HUES6 (cell line): ENCODE results near the gene ZNF544.

Source experiments
- H3K27ac ChIP-seq: 2 replicates; pipeline ENCODE4 v1.7.0; 2013; ENCODE audit warnings: low read depth, mild to moderate bottlenecking, low read length, inconsistent platforms
- H3K27me3 ChIP-seq: 2 replicates; pipeline ENCODE4 v1.6.1; 2013; ENCODE audit warnings: low read length; ENCODE audit not compliant: control insufficient read depth, insufficient read depth
- H3K36me3 ChIP-seq: 2 replicates; pipeline ENCODE4 v1.6.1; 2013; ENCODE audit warnings: low read length; ENCODE audit not compliant: control insufficient read depth, insufficient read depth
- H3K4me1 ChIP-seq: 2 replicates; pipeline ENCODE4 v1.6.1; 2013; ENCODE audit warnings: low read length; ENCODE audit not compliant: control insufficient read depth, insufficient read depth
- H3K4me3 ChIP-seq: 2 replicates; pipeline ENCODE4 v1.5.1; 2013; ENCODE audit warnings: low read depth, low read length
- H3K9ac ChIP-seq: one replicate; pipeline ENCODE4 v1.6.1; 2013; ENCODE audit warnings: mild to moderate bottlenecking, low read length
- H3K9me3 ChIP-seq: 2 replicates; pipeline ENCODE4 v1.6.1; 2013; ENCODE audit warnings: low read depth, low read length; ENCODE audit not compliant: control insufficient read depth, insufficient read depth

ZNF544 gene

GRCh38 chr19:58212336-58213074 is 16.2 kb upstream of the ZNF544 start:
- Histone ChIP-seq H3K36me3 (peaks cover 67% of the 10 kb centered on the region), H3K9ac (no peak overlapping the region), H3K9me3 (peaks cover 82% of the 10 kb centered on the region), H3K27me3 (no peaks in the 10 kb centered on the region), H3K4me3 (no peak overlapping the region), H3K4me1 (no peaks in the 10 kb centered on the region), H3K27ac (no peak overlapping the region)

- H3K27ac ChIP-seq, result no peak overlapping the region
- peaks cover 78% of the 10 kb centered on the region for H3K9me3 ChIP-seq
- no peak overlapping the region for H3K9ac ChIP-seq
- no peaks in the 10 kb centered on the region for H3K27me3 ChIP-seq
- H3K4me1 ChIP-seq, result no peaks in the 10 kb centered on the region
- H3K4me3 ChIP-seq, result no peak overlapping the region
- H3K36me3 ChIP-seq, result peaks cover 62% of the 10 kb centered on the region
Observed at GRCh38 chr19:58213075-58213369, 15.7 kb upstream of the ZNF544 start.

GRCh38 chr19:58217069-58217481 is 11.6 kb upstream of the ZNF544 start:
- H3K9ac ChIP-seq, result no peak overlapping the region
- H3K36me3 ChIP-seq, result peaks cover 23% of the 10 kb centered on the region
- no peak overlapping the region for H3K4me3 ChIP-seq
- peaks cover 50% of the 10 kb centered on the region for H3K9me3 ChIP-seq
- H3K4me1 ChIP-seq, result no peaks in the 10 kb centered on the region
- H3K27me3 ChIP-seq, result no peaks in the 10 kb centered on the region
- H3K27ac ChIP-seq, result no peak overlapping the region

GRCh38 chr19:58217607-58218391 is 10.9 kb upstream of the ZNF544 start:
- no peaks in the 10 kb centered on the region for H3K4me1 ChIP-seq
- no peaks in the 10 kb centered on the region for H3K27me3 ChIP-seq
- H3K27ac ChIP-seq, result no peak overlapping the region
- peaks cover 15% of the 10 kb centered on the region for H3K36me3 ChIP-seq
- H3K4me3 ChIP-seq, result no peak overlapping the region
- no peak overlapping the region for H3K9ac ChIP-seq
- H3K9me3 ChIP-seq, result peaks cover 43% of the 10 kb centered on the region

- Histone ChIP-seq H3K36me3 (peaks cover 4% of the 10 kb centered on the region), H3K27me3 (no peaks in the 10 kb centered on the region), H3K4me1 (no peaks in the 10 kb centered on the region), H3K9ac (no peak overlapping the region), H3K27ac (no peak overlapping the region), H3K9me3 (peaks cover 35% of the 10 kb centered on the region; the same call in 1 of the 2 replicates), H3K4me3 (no peak overlapping the region)
Observed at GRCh38 chr19:58218899-58219298, 9.8 kb upstream of the ZNF544 start.

GRCh38 chr19:58227964-58228584 is 640 bp upstream of the ZNF544 start:
- peak overlapping the region; percentile 95 for H3K27ac ChIP-seq
- H3K36me3 ChIP-seq, result peaks cover 36% of the 10 kb centered on the region

GRCh38 chr19:58229255-58229639 is 533 bp downstream of the ZNF544 start:
- peak overlapping the region; percentile 95 for H3K27ac ChIP-seq
- H3K36me3 ChIP-seq, result peaks cover 47% of the 10 kb centered on the region
- no peaks in the 10 kb centered on the region for H3K27me3 ChIP-seq
- H3K4me1 ChIP-seq, result peaks cover 9% of the 10 kb centered on the region; the same call in 1 of the 2 replicates
- H3K4me3 ChIP-seq, result peak overlapping the region; percentile 94
- H3K9ac ChIP-seq, result peak overlapping the region; percentile 95
- H3K9me3 ChIP-seq, result peaks cover 16% of the 10 kb centered on the region; the same call in 1 of the 2 replicates

More at GRCh38 chr19:58227964-58228584, 640 bp upstream of the ZNF544 start:
- Histone ChIP-seq H3K4me3 (peak overlapping the region; percentile 94), H3K4me1 (peaks cover 9% of the 10 kb centered on the region; the same call in 1 of the 2 replicates), H3K27me3 (no peaks in the 10 kb centered on the region), H3K9me3 (peaks cover 14% of the 10 kb centered on the region; the same call in 1 of the 2 replicates), H3K9ac (peak overlapping the region; percentile 95)

- Histone ChIP-seq H3K4me1 (no peaks in the 10 kb centered on the region), H3K9ac (no peak overlapping the region), H3K9me3 (peaks cover 32% of the 10 kb centered on the region; the same call in 1 of the 2 replicates), H3K27me3 (no peaks in the 10 kb centered on the region), H3K27ac (no peak overlapping the region), H3K4me3 (no peak overlapping the region), H3K36me3 (peaks cover 89% of the 10 kb centered on the region)
Observed at GRCh38 chr19:58237324-58237723, 8.6 kb downstream of the ZNF544 start.

- H3K27me3 ChIP-seq, result no peaks in the 10 kb centered on the region
- H3K4me3 ChIP-seq, result no peak overlapping the region
- no peak overlapping the region for H3K27ac ChIP-seq
- peaks cover 66% of the 10 kb centered on the region for H3K9me3 ChIP-seq
- no peak overlapping the region for H3K9ac ChIP-seq
- H3K4me1 ChIP-seq, result no peaks in the 10 kb centered on the region
- peaks cover 95% of the 10 kb centered on the region for H3K36me3 ChIP-seq
Observed at GRCh38 chr19:58243351-58243750, 14.6 kb downstream of the ZNF544 start.

GRCh38 chr19:58248886-58249285 is 20.2 kb downstream of the ZNF544 start:
- Histone ChIP-seq H3K36me3 (peaks cover 100% of the 10 kb centered on the region), H3K27ac (no peak overlapping the region), H3K27me3 (no peaks in the 10 kb centered on the region), H3K9ac (no peak overlapping the region), H3K9me3 (peaks cover 88% of the 10 kb centered on the region), H3K4me1 (no peaks in the 10 kb centered on the region), H3K4me3 (no peak overlapping the region)
